ENCODE data around the gene PPP1R3F.

DNA sequence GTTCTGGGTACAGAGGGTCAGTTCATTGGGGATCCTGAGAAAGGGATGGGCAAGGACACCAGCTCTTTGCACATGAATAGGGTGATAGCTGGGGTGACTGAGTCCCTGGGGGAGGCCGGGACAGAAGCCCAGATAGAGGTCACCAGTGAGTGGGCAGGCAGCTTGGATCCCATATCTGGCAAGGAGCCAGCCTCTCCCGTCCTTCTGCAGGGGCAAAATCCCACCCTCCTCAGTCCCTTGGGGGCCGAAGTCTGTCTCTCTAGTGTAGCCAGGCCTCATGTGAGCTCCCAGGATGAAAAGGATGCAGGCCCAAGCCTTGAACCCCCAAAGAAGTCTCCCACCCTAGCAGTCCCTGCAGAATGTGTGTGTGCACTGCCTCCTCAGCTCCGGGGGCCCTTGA lies 17.0 kb downstream of the PPP1R3F start:
- TF ChIP-seq, protein P1, sequence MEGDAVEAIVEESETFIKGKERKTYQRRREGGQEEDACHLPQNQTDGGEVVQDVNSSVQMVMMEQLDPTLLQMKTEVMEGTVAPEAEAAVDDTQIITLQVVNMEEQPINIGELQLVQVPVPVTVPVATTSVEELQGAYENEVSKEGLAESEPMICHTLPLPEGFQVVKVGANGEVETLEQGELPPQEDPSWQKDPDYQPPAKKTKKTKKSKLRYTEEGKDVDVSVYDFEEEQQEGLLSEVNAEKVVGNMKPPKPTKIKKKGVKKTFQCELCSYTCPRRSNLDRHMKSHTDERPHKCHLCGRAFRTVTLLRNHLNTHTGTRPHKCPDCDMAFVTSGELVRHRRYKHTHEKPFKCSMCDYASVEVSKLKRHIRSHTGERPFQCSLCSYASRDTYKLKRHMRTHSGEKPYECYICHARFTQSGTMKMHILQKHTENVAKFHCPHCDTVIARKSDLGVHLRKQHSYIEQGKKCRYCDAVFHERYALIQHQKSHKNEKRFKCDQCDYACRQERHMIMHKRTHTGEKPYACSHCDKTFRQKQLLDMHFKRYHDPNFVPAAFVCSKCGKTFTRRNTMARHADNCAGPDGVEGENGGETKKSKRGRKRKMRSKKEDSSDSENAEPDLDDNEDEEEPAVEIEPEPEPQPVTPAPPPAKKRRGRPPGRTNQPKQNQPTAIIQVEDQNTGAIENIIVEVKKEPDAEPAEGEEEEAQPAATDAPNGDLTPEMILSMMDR (IDR thresholded peaks at IDR 0.05) = no peak
- TF ChIP-seq ZFX (IDR thresholded peaks at IDR 0.05; ENCODE audit: borderline replicate concordance) = no peak

All from 22Rv1 (cell line).